GM18505 (cell line): ENCODE results near the gene EPB41.

ENCODE experiments used
- ATAC-seq: cut with Tn5 transposase; IDR thresholded peaks from one replicate; pipeline ENCODE4 v1.9.1; 2021; ENCODE audit not compliant: unreplicated experiment
- POLR2A ChIP-seq: IDR thresholded peaks from 4 replicates; pipeline ENCODE4 v1.6.1; 2011; ENCODE audit warnings: borderline replicate concordance; ENCODE audit not compliant: insufficient read depth, insufficient read length; ENCODE audit errors: extremely low read depth

The EPB41 gene

GRCh38 chr1:29152046-29152805, 237.9 kb downstream of the EPB41 start:
- no peak for ATAC-seq
- no peak for TF ChIP-seq POLR2A

- no peak for TF ChIP-seq POLR2A
- no peak for ATAC-seq
Measured at GRCh38 chr1:29156543-29157268, 242.3 kb downstream of the EPB41 start.

GRCh38 chr1:29157269-29157601, 242.9 kb downstream of the EPB41 start:
- no peak for ATAC-seq
- no peak for TF ChIP-seq POLR2A

- no peak for TF ChIP-seq POLR2A
Measured at GRCh38 chr1:29159773-29160172, 245.4 kb downstream of the EPB41 start.

GRCh38 chr1:29162025-29162424, 247.7 kb downstream of the EPB41 start:
- TF ChIP-seq POLR2A = no peak
- ATAC-seq = no peak

More at GRCh38 chr1:29159773-29160172, 245.4 kb downstream of the EPB41 start:
- ATAC-seq = no peak

- ATAC-seq = no peak
Measured at GRCh38 chr1:29162476-29163138, 248.2 kb downstream of the EPB41 start.

GRCh38 chr1:29164588-29164987, 250.2 kb downstream of the EPB41 start:
- no peak for TF ChIP-seq POLR2A
- no peak for ATAC-seq

More at GRCh38 chr1:29162476-29163138, 248.2 kb downstream of the EPB41 start:
- no peak for TF ChIP-seq POLR2A

GRCh38 chr1:29166291-29166878, 252.0 kb downstream of the EPB41 start:
- TF ChIP-seq POLR2A = peak; percentile 23
- ATAC-seq = no peak

GRCh38 chr1:29167904-29168303, 253.5 kb downstream of the EPB41 start:
- no peak for ATAC-seq
- no peak for TF ChIP-seq POLR2A
